WERI-Rb-1 (cell line): ENCODE measurements around the gene GTPBP2.

Experiments used
- DNase-seq: peaks from one replicate; pipeline ENCODE4 v3.0.0-alpha.2; 2020
- H3K27ac ChIP-seq: fragments of 250-450 bp; sonication (Bioruptor Pico); 2 replicates; pipeline ENCODE4 v1.5.1; 2020; ENCODE audit warnings: mild to moderate bottlenecking, moderate library complexity
- H3K27me3 ChIP-seq: fragments of 250-450 bp; sonication (Bioruptor Pico); 2 replicates; pipeline ENCODE4 v1.5.1; 2021; ENCODE audit warnings: mild to moderate bottlenecking, low read depth, moderate library complexity; ENCODE audit not compliant: insufficient read depth, severe bottlenecking
- H3K36me3 ChIP-seq: fragments of 250-450 bp; sonication (Bioruptor Pico); 2 replicates; pipeline ENCODE4 v1.5.1; 2020; ENCODE audit warnings: mild to moderate bottlenecking, moderate library complexity
- H3K4me3 ChIP-seq: 2 replicates; pipeline ENCODE4 v1.5.1; 2011; ENCODE audit warnings: low read depth, mild to moderate bottlenecking, control low read depth, low read length
- H3K9me3 ChIP-seq: fragments of 250-450 bp; sonication (Bioruptor Pico); 2 replicates; pipeline ENCODE4 v1.5.1; 2021; ENCODE audit warnings: mild to moderate bottlenecking, moderate library complexity; ENCODE audit not compliant: severe bottlenecking
- TF ChIP-seq, protein P1 (sequence below): IDR thresholded peaks from 2 replicates; pipeline ENCODE4 v1.5.1; 2011; ENCODE audit warnings: low read depth, mild to moderate bottlenecking, control low read depth, inconsistent platforms, low read length

GTPBP2 gene, protein sequence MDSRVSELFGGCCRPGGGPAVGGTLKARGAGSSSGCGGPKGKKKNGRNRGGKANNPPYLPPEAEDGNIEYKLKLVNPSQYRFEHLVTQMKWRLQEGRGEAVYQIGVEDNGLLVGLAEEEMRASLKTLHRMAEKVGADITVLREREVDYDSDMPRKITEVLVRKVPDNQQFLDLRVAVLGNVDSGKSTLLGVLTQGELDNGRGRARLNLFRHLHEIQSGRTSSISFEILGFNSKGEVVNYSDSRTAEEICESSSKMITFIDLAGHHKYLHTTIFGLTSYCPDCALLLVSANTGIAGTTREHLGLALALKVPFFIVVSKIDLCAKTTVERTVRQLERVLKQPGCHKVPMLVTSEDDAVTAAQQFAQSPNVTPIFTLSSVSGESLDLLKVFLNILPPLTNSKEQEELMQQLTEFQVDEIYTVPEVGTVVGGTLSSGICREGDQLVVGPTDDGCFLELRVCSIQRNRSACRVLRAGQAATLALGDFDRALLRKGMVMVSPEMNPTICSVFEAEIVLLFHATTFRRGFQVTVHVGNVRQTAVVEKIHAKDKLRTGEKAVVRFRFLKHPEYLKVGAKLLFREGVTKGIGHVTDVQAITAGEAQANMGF

DNA sequence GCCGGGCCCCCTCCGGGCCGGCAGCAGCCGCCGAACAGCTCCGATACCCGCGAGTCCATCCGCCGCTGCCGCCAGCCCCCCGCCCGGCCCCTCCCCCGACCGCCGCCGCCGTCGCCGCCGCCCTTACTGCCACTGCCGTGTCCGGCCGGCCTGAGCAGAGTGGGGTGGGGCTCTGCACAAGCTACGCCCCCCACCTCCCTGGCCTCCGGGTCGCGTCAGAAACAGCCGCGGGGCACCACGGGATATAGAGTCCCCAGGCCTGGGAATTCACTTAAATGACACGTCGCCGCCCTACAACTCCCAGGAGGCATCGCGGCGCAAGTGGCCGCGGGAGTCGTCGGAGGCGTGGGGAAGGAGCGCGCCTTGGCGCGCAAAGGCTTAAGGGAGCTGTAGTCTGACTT lies at the start of gene GTPBP2:
GTPBP2 (minus strand) TSS at position 161 of the 401 bp plus-strand sequence; CDS start at position 59, 102 bp downstream.
- peak; percentile 100 for DNase-seq
- H3K27ac ChIP-seq: peak within 1 kb of the TSS; percentile 99
- H3K27me3 ChIP-seq: no peaks in the 10 kb centered on the region
- peak within 1 kb of the TSS; percentile 87 for H3K4me3 ChIP-seq
- TF ChIP-seq, protein P1, sequence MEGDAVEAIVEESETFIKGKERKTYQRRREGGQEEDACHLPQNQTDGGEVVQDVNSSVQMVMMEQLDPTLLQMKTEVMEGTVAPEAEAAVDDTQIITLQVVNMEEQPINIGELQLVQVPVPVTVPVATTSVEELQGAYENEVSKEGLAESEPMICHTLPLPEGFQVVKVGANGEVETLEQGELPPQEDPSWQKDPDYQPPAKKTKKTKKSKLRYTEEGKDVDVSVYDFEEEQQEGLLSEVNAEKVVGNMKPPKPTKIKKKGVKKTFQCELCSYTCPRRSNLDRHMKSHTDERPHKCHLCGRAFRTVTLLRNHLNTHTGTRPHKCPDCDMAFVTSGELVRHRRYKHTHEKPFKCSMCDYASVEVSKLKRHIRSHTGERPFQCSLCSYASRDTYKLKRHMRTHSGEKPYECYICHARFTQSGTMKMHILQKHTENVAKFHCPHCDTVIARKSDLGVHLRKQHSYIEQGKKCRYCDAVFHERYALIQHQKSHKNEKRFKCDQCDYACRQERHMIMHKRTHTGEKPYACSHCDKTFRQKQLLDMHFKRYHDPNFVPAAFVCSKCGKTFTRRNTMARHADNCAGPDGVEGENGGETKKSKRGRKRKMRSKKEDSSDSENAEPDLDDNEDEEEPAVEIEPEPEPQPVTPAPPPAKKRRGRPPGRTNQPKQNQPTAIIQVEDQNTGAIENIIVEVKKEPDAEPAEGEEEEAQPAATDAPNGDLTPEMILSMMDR: no peak
- H3K36me3 ChIP-seq: peaks cover 39% of the 10 kb centered on the region
- no peaks in the 10 kb centered on the region for H3K9me3 ChIP-seq

DNA sequence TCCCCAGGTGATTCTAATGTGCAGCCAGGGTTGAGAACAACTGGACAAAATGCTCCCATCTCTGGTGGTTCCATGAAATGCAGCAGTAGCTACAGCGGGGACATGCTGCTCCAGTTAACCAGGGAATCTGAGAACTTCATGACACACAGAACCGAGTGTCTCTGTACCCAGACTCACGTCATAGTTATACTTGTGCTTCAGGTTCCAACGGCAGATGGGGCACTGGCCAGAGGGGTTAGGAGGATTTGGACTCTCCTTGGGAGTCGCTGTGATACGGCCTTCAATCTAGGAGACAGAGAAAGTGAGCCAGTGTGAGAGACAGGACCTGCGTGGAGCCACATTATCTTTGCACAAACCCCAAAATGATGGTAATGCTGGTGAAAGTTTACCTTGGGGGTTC lies 49.3 kb upstream of the GTPBP2 start:
- no peaks in the 10 kb centered on the region for H3K9me3 ChIP-seq
- DNase-seq: no peak
- no peak overlapping the region for H3K4me3 ChIP-seq
- H3K27ac ChIP-seq: no peak overlapping the region
- H3K36me3 ChIP-seq: peaks cover 97% of the 10 kb centered on the region
- H3K27me3 ChIP-seq: no peaks in the 10 kb centered on the region
- TF ChIP-seq, protein P1: no peak

DNA sequence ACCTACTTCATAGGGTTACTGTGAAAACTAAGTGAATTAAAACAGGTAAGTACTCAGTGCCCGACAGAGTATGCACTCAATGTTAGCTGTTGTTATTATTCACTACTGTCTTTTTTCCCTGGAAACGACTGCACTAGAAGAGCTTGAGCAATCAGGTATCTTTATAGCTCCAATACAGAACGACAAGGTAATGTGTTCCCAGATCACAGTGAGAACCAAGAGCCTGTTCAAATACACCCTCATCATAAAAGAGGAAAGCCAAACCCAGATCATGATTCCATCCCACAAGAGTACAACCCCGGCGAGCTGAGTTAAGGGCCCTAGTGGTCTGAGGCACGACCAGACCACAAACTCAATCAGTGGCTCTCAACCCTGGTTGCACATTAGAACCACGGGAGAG lies 48.7 kb upstream of the GTPBP2 start:
- no peak overlapping the region for H3K27ac ChIP-seq
- TF ChIP-seq, protein P1: no peak
- no peak for DNase-seq
- no peaks in the 10 kb centered on the region for H3K9me3 ChIP-seq
- H3K4me3 ChIP-seq: no peak overlapping the region
- H3K27me3 ChIP-seq: no peaks in the 10 kb centered on the region
- H3K36me3 ChIP-seq: peaks cover 97% of the 10 kb centered on the region

DNA sequence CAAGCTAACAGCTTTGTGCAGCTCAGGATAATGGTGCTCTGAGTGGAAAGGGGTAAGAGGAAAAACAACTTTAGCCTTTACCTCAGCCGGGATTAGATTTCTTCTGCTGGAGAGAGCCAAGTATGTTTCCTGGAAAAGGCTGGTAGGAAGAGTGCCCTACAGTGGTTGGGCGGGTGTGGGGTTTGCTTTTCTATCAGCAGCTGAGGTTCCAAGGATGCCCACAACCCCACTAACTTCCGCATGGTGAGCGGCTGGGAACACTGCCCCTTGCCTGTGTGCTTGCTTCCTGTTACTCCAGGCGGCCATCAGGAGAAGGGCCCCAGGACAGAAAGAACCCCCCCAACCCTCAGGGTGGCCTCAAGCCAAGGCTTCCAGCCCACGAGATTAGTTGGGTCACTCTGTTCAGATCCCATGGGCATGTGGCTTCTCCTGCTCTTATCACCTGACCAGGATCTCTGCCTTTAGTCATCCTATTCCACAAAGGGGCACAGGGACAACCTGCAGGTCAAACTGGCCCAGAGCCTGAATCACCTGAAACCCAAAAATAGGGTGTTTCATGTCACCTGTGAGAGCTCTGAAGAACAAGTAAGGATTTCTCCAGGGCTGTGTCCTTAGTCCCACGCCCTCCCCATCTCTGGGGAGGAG lies 48.0 kb upstream of the GTPBP2 start:
- peaks cover 97% of the 10 kb centered on the region for H3K36me3 ChIP-seq
- no peaks in the 10 kb centered on the region for H3K9me3 ChIP-seq

DNA sequence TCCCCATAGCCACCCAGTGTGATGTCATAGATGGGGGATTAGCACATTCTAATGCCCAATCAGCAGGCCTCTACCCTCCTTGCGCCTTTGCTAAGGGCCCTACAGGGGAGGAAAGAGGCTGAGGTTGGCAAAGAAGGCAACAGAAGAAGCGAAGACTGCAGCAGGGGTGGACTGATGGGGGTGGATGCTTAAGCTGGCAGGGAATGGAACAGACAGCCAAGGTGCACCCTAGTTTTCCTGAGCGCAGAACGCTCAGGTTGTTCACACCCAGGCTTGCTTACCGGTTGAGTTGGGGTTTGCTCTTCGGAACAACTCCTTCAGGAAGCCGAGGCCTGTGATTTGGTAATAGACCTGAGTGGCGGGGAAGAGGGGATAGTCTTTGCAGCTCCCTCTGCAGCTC lies 45.9 kb upstream of the GTPBP2 start:
- Histone ChIP-seq H3K27me3 (no peaks in the 10 kb centered on the region), H3K27ac (no peak overlapping the region), H3K9me3 (no peaks in the 10 kb centered on the region), H3K36me3 (peaks cover 97% of the 10 kb centered on the region), H3K4me3 (no peak overlapping the region)
- TF ChIP-seq, protein P1: no peak
- DNase-seq: no peak

More for the DNA sequence above, 48.0 kb upstream of the GTPBP2 start:
- Histone ChIP-seq H3K27me3 (no peaks in the 10 kb centered on the region), H3K4me3 (no peak overlapping the region), H3K27ac (no peak overlapping the region)
- TF ChIP-seq, protein P1: no peak
- no peak for DNase-seq
